Limb (tissue), 2 donors: ENCODE measurements around the gene CCDC195.

Experiments used
- DNase-seq, 2 donors: peaks; one replicate each; pipeline ENCODE4 v3.0.0-alpha.2; 2016; ENCODE audit errors: extremely low spot score in 2 of 2

Gene CCDC195

GRCh38 chr2:224716201-224716600 lies at the start of gene CCDC195:
Gene CCDC195 (minus strand): TSS chr2:224716365. CDS start chr2:224716365, 0 bp downstream.
- DNase-seq = no peak

GRCh38 chr2:224764565-224765236 lies 48.5 kb upstream of the CCDC195 start:
- DNase-seq = no peak

- no peak for DNase-seq
These were observed 41.9 kb upstream of the CCDC195 start for GRCh38 chr2:224757934-224758548.

GRCh38 chr2:224753743-224754540 lies 37.8 kb upstream of the CCDC195 start:
- no peak for DNase-seq

GRCh38 chr2:224751996-224752698 lies 36.0 kb upstream of the CCDC195 start:
- DNase-seq = no peak

- DNase-seq = no peak
These were observed 33.0 kb upstream of the CCDC195 start for GRCh38 chr2:224749136-224749535.

- DNase-seq = no peak
These were observed 31.6 kb upstream of the CCDC195 start for GRCh38 chr2:224747765-224748164.

- no peak for DNase-seq
These were observed 20.1 kb upstream of the CCDC195 start for GRCh38 chr2:224736227-224736626.

- no peak for DNase-seq
These were observed 18.8 kb upstream of the CCDC195 start for GRCh38 chr2:224734949-224735348.

- DNase-seq = no peak
These were observed 15.5 kb upstream of the CCDC195 start for GRCh38 chr2:224731665-224732064.

- no peak for DNase-seq
These were observed 13.3 kb upstream of the CCDC195 start for GRCh38 chr2:224729435-224729834.

GRCh38 chr2:224724331-224724730 lies 8.2 kb upstream of the CCDC195 start:
- DNase-seq = no peak

- peak in 1 of 2 donors; percentile 42 for DNase-seq
These were observed 7.5 kb upstream of the CCDC195 start for GRCh38 chr2:224723586-224724217.

GRCh38 chr2:224722770-224723169 lies 6.6 kb upstream of the CCDC195 start:
- DNase-seq = peak in 1 of 2 donors; percentile 11

GRCh38 chr2:224722250-224722649 lies 6.1 kb upstream of the CCDC195 start:
- no peak for DNase-seq

GRCh38 chr2:224716921-224717320 lies 756 bp upstream of the CCDC195 start:
- DNase-seq = no peak

- no peak for DNase-seq
These were observed 4.1 kb downstream of the CCDC195 start for GRCh38 chr2:224711859-224712665.

- no peak for DNase-seq
These were observed 4.8 kb downstream of the CCDC195 start for GRCh38 chr2:224711381-224711780.

- no peak for DNase-seq
These were observed 6.9 kb downstream of the CCDC195 start for GRCh38 chr2:224709301-224709700.

GRCh38 chr2:224694502-224694901 lies 21.7 kb downstream of the CCDC195 start:
- no peak for DNase-seq
